GM12891 (cell line): ENCODE data around the gene SNRPA1.

Source experiments
- PAX5 ChIP-seq: IDR thresholded peaks from 2 replicates; pipeline ENCODE4 v1.6.1; 2011; ENCODE audit warnings: low read length, moderate library complexity, mild to moderate bottlenecking; ENCODE audit not compliant: insufficient read depth, severe bottlenecking
- POLR2A ChIP-seq: IDR thresholded peaks from 2 replicates; pipeline ENCODE4 v1.6.1; 2011; ENCODE audit warnings: low read depth, low read length, control low read depth
- POLR2AphosphoS5 ChIP-seq: IDR thresholded peaks from 2 replicates; pipeline ENCODE4 v1.6.1; 2011; ENCODE audit warnings: low read depth, low read length, control low read depth
- TAF1 ChIP-seq: IDR thresholded peaks from 2 replicates; pipeline ENCODE4 v1.6.1; 2011; ENCODE audit warnings: low read depth, low read length, control low read depth

- TF ChIP-seq PAX5 (no peak), POLR2A (no peak), POLR2AphosphoS5 (no peak), TAF1 (no peak)
Observed at GRCh38 chr15:101276501-101277037, 18.5 kb downstream of the SNRPA1 start.
